CD14-positive monocyte (primary cell): ENCODE results near the gene MAML1. TPM values are rescaled to one million over a fixed set of nuclear protein-coding genes. Genes with fewer than 3 reads are reported as not detected.

ENCODE experiments used
- DNase-seq, 3 donors: peaks; one replicate each; pipeline ENCODE4 v3.0.0-alpha.2; 2011 to 2022
- H2AFZ ChIP-seq: 2 replicates; pipeline ENCODE4 v1.6.0; 2012; ENCODE audit warnings: mild to moderate bottlenecking, low read depth, low read length, inconsistent platforms; ENCODE audit not compliant: insufficient read depth, poor library complexity, severe bottlenecking
- H3K27ac ChIP-seq, 2 donors: 1 replicate in 1 of 2; 2 replicates in 1 of 2; pipeline ENCODE4 v1.5.1; 2012 to 2013; ENCODE audit warnings: low read length in 2 of 2, control low read depth in 1 of 2, inconsistent platforms in 1 of 2, low read depth in 1 of 2, mild to moderate bottlenecking in 1 of 2
- H3K27me3 ChIP-seq, 2 donors: one replicate each; pipeline versions ENCODE4 v1.6.0 to v1.6.1; 2011 to 2013; ENCODE audit warnings: low read length in 2 of 2; ENCODE audit not compliant: control insufficient read depth in 2 of 2, insufficient read depth in 2 of 2
- H3K36me3 ChIP-seq, 2 donors: replicated peaks in 1 of 2; 1 replicate in 1 of 2; 2 replicates in 1 of 2; pipeline versions ENCODE4 v1.5.1 to v1.6.1; 2012 to 2013; ENCODE audit warnings: low read length in 2 of 2, control low read depth in 1 of 2, inconsistent platforms in 1 of 2, mild to moderate bottlenecking in 1 of 2; ENCODE audit not compliant: insufficient read depth in 2 of 2, control insufficient read depth in 1 of 2
- H3K4me1 ChIP-seq, 2 donors: 1 replicate in 1 of 2; 2 replicates in 1 of 2; pipeline versions ENCODE4 v1.5.1 to v1.6.1; 2012 to 2013; ENCODE audit warnings: low read length in 2 of 2, control low read depth in 1 of 2, inconsistent platforms in 1 of 2, mild to moderate bottlenecking in 1 of 2, moderate library complexity in 1 of 2; ENCODE audit not compliant: insufficient read depth in 2 of 2, control insufficient read depth in 1 of 2
- H3K4me2 ChIP-seq: replicated peaks from 2 replicates; pipeline ENCODE3; 2012; ENCODE audit warnings: low read length, moderate library complexity, mild to moderate bottlenecking; ENCODE audit not compliant: poor library complexity, severe bottlenecking; ENCODE audit errors: extremely low read depth
- H3K4me3 ChIP-seq, 3 experiments: fragments of 200-600 bp in 1 of 3; sonication (generic) in 1 of 3; replicated peaks in 1 of 3; 1 replicate in 2 of 3; 2 replicates in 1 of 3; pipeline ENCODE4 v1.5.1; 2011 to 2013; ENCODE audit warnings: low read length in 3 of 3, mild to moderate bottlenecking in 3 of 3, control low read depth in 2 of 3, low read depth in 2 of 3, inconsistent platforms in 1 of 3, moderate library complexity in 1 of 3
- H3K79me2 ChIP-seq: 2 replicates; pipeline ENCODE4 v1.6.0; 2012; ENCODE audit warnings: mild to moderate bottlenecking, control low read depth, inconsistent platforms, low read length, moderate library complexity; ENCODE audit not compliant: insufficient read depth
- H3K9ac ChIP-seq: 2 replicates; pipeline ENCODE4 v1.6.0; 2017; ENCODE audit warnings: low read length, mild to moderate bottlenecking; ENCODE audit not compliant: insufficient read depth, poor library complexity, severe bottlenecking
- H3K9me3 ChIP-seq, 2 donors: replicated peaks in 1 of 2; 1 replicate in 1 of 2; 2 replicates in 1 of 2; pipeline versions ENCODE4 v1.5.1 to v1.6.1; 2012 to 2013; ENCODE audit warnings: low read length in 2 of 2, control low read depth in 1 of 2; ENCODE audit not compliant: control insufficient read depth in 1 of 2, insufficient read depth in 1 of 2
- H4K20me1 ChIP-seq: 2 replicates; pipeline ENCODE4 v1.6.0; 2012; ENCODE audit warnings: mild to moderate bottlenecking, low read length, control low read depth, moderate library complexity; ENCODE audit not compliant: insufficient read depth
- H3K27ac Mint-ChIP-seq, 7 donors: one replicate each; pipeline ENCODE4 v1.8.0; 2020; ENCODE audit warnings: mild to moderate bottlenecking in 7 of 7, mixed read lengths in 7 of 7, moderate library complexity in 6 of 7, inconsistent platforms in 2 of 7
- H3K27me3 Mint-ChIP-seq, 3 donors: one replicate each; pipeline ENCODE4 v1.8.0; 2021 to 2022; ENCODE audit warnings: low read depth in 3 of 3, mild to moderate bottlenecking in 3 of 3, mixed read lengths in 3 of 3, moderate library complexity in 3 of 3, inconsistent platforms in 1 of 3
- H3K36me3 Mint-ChIP-seq, 2 donors: one replicate each; pipeline ENCODE4 v1.8.0; 2020; ENCODE audit warnings: mixed read lengths in 2 of 2, inconsistent platforms in 1 of 2, mild to moderate bottlenecking in 1 of 2
- H3K4me1 Mint-ChIP-seq: one replicate; pipeline ENCODE4 v1.8.0; 2020; ENCODE audit warnings: mild to moderate bottlenecking, mixed read lengths
- H3K4me3 Mint-ChIP-seq, 2 donors: one replicate each; pipeline ENCODE4 v1.8.0; 2020; ENCODE audit warnings: mild to moderate bottlenecking in 2 of 2, mixed read lengths in 2 of 2, moderate library complexity in 1 of 2
- H3K9me3 Mint-ChIP-seq, 7 donors: one replicate each; pipeline ENCODE4 v1.8.0; 2020 to 2022; ENCODE audit warnings: mixed read lengths in 7 of 7, mild to moderate bottlenecking in 6 of 7, moderate library complexity in 6 of 7, inconsistent platforms in 2 of 7
- WGBS: methylation state at CpG from one replicate; pipeline ENCODE4 v1.1.5; 2013; ENCODE audit warnings: missing lambda C conversion rate; ENCODE audit not compliant: insufficient coverage; 5-methylcytosine and 5-hydroxymethylcytosine counted together
- intact Hi-C, 2 donors: fragments of 100-400 bp; cut with micrococcal nuclease; formaldehyde crosslinking; loops; one replicate each; pipeline versions ENCODE4 v1.15.0 to v1.15.1; 2023
- polyA plus RNA-seq, 3 donors: library from polyadenylated mRNA; depleted of rRNA in 1 of 3; unstranded in 2 of 3; stranded (reverse) in 1 of 3; fragments of 300-500 nt in 2 of 3; fragments of >200 nt in 1 of 3; fragmentation: Illumina TruSeq in 2 of 3; gene quantifications; 1 replicate in 2 of 3; 2 replicates in 1 of 3; pipeline ENCODE4 v1.2.3, GENCODE V29; 2012 to 2021
- TF ChIP-seq, protein P1 (sequence below): fragments of 200-600 bp; IDR thresholded peaks from one replicate; pipeline ENCODE4 v1.8.0; 2022; ENCODE audit warnings: antibody characterized with exemption, mild to moderate bottlenecking

MAML1 gene
- polyA plus RNA-seq, 3 donors = 2.2 to 11.0 (median 2.7) TPM

DNA sequence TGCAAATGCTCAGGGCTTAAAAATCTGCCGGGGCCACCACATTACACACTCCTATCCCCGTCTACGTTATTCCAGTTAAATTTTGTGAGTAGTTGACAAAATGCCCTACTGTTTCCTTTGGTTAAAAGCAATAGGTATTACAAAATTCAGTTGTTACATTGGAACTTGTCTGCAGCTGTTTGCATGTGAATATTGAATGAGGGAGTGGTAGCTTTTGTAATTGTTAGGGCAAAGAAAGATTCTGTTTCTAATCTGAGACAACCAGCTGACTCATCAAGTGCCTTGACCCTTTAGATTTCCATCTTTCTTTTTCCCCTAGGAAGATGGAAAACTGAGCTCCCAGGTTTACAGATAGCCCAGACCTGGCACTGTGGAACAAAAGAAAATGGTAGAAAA lies 30.2 kb downstream of the MAML1 start:
- intact Hi-C loops = loop anchor here in 1 of 2 donors (2.0 kb wide), 1 partner anchor 14 kb away; no protein-coding TSS in a partner anchor
- peak overlapping the region in 1 of 2 donors; percentile 60 for H3K27ac ChIP-seq

GRCh38 chr5:179763215-179763945 lies 30.8 kb downstream of the MAML1 start:
- H4K20me1 ChIP-seq = peaks cover 98% of the 10 kb centered on the region
- WGBS = 76% methylated on average over 5 of the region's 10 CpGs

More for the DNA sequence above, 30.2 kb downstream of the MAML1 start:
- no CpG with 5 or more reads among the region's 3 CpGs for WGBS
- no peak overlapping the region for H2AFZ ChIP-seq
- no peak overlapping the region for H3K4me3 ChIP-seq
- H4K20me1 ChIP-seq = peaks cover 98% of the 10 kb centered on the region
- TF ChIP-seq, protein P1, sequence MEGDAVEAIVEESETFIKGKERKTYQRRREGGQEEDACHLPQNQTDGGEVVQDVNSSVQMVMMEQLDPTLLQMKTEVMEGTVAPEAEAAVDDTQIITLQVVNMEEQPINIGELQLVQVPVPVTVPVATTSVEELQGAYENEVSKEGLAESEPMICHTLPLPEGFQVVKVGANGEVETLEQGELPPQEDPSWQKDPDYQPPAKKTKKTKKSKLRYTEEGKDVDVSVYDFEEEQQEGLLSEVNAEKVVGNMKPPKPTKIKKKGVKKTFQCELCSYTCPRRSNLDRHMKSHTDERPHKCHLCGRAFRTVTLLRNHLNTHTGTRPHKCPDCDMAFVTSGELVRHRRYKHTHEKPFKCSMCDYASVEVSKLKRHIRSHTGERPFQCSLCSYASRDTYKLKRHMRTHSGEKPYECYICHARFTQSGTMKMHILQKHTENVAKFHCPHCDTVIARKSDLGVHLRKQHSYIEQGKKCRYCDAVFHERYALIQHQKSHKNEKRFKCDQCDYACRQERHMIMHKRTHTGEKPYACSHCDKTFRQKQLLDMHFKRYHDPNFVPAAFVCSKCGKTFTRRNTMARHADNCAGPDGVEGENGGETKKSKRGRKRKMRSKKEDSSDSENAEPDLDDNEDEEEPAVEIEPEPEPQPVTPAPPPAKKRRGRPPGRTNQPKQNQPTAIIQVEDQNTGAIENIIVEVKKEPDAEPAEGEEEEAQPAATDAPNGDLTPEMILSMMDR = no peak
- peaks cover 92% of the 10 kb centered on the region for H3K79me2 ChIP-seq
- H3K4me1 Mint-ChIP-seq = peaks cover 95% of the 10 kb centered on the region
- no peak overlapping the region for H3K9ac ChIP-seq
- H3K4me1 ChIP-seq = peaks cover 97 to 98% of the 10 kb centered on the region in 2 donors
- peaks cover 12 to 17% of the 10 kb centered on the region in 2 donors for H3K36me3 ChIP-seq
- H3K9me3 Mint-ChIP-seq = no peaks in the 10 kb centered on the region
- H3K4me2 ChIP-seq = no peak overlapping the region
- no peaks in the 10 kb centered on the region for H3K9me3 ChIP-seq
- H3K36me3 Mint-ChIP-seq = peaks cover 19 to 24% of the 10 kb centered on the region in 2 donors
- H3K27ac Mint-ChIP-seq = peak overlapping the region in 2 of 7 donors; percentile 70 to 77
- H3K4me3 Mint-ChIP-seq = no peak overlapping the region
- peaks cover 0 to 6% (median 0%) of the 10 kb centered on the region in 3 donors for H3K27me3 Mint-ChIP-seq
- H3K27me3 ChIP-seq = no peaks in the 10 kb centered on the region
- no peak for DNase-seq

More at GRCh38 chr5:179763215-179763945, 30.8 kb downstream of the MAML1 start:
- peaks cover 12 to 17% of the 10 kb centered on the region in 2 donors for H3K36me3 ChIP-seq
- no peaks in the 10 kb centered on the region for H3K9me3 ChIP-seq
- DNase-seq = peak; percentile 49 to 61 (median 50)
- peaks cover 95% of the 10 kb centered on the region for H3K4me1 Mint-ChIP-seq
- peaks cover 94 to 98% of the 10 kb centered on the region in 2 donors for H3K4me1 ChIP-seq
- peak overlapping the region in 5 of 7 donors; percentile 14 to 68 (median 46) for H3K27ac Mint-ChIP-seq
- peak overlapping the region in 1 of 2 donors; percentile 60 for H3K27ac ChIP-seq
- TF ChIP-seq, protein P1 = peak; percentile 92
- intact Hi-C loops = loop anchor here in 1 of 2 donors (2.0 kb wide), 1 partner anchor 13 kb away; no protein-coding TSS in a partner anchor
- H3K4me3 ChIP-seq = no peak overlapping the region
- no peaks in the 10 kb centered on the region for H3K27me3 ChIP-seq
- no peak overlapping the region for H2AFZ ChIP-seq
- H3K4me2 ChIP-seq = peak overlapping the region; percentile 16
- H3K9me3 Mint-ChIP-seq = no peaks in the 10 kb centered on the region
- peak overlapping the region in 1 of 2 donors; percentile 26 for H3K4me3 Mint-ChIP-seq
- peaks cover 92% of the 10 kb centered on the region for H3K79me2 ChIP-seq
- H3K9ac ChIP-seq = no peak overlapping the region
- peaks cover 0 to 6% (median 0%) of the 10 kb centered on the region in 3 donors for H3K27me3 Mint-ChIP-seq
- H3K36me3 Mint-ChIP-seq = peaks cover 22 to 30% of the 10 kb centered on the region in 2 donors
